GM12878 (cell line): ENCODE results near the gene ITGAL. TPM values are rescaled to one million over a fixed set of nuclear protein-coding genes. Genes with fewer than 3 reads are reported as not detected.

Experiments used
- ATAC-seq: fragments of 200-7000 bp; cut with Tn5 transposase; 3 replicates; pipeline ENCODE4 v1.9.1; 2020; ENCODE audit warnings: mild to moderate bottlenecking, moderate library complexity
- BruUV-seq: library from RNA; stranded (reverse); fragments of 400-500 nt; replicated peaks from 2 replicates; lab custom pipeline; 2021; lab: Mats Ljungman, UMichigan
- CTCF ChIA-PET: fragments of 300-600 bp; sonication (Branson Sonifier 250); formaldehyde crosslinking; extraction: SDS; loops from one replicate; lab custom pipeline; 2021; ENCODE audit warnings: inconsistent platforms; lab: Yijun Ruan, JAX
- POLR2A ChIA-PET: fragments of 350-600 bp; formaldehyde crosslinking; extraction: SDS; loops from one replicate; lab custom pipeline; 2021; ENCODE audit warnings: inconsistent platforms; lab: Charles Lee
- RAD21 ChIA-PET: fragments of 300-600 bp; sonication (Branson Sonifier 250); formaldehyde crosslinking; loops from one replicate; lab custom pipeline; 2023; ENCODE audit warnings: antibody characterized with exemption; ENCODE audit not compliant: unreplicated experiment; lab: Charles Lee
- SMC1A ChIA-PET: fragments of 300-600 bp; sonication (Branson Sonifier 250); formaldehyde crosslinking; loops from one replicate; lab custom pipeline; 2023; ENCODE audit not compliant: unreplicated experiment, uncharacterized antibody; lab: Charles Lee
- DNase-seq: peaks from one replicate; pipeline ENCODE4 v3.0.0-alpha.2; 2011; ENCODE audit warnings: low read depth, low spot score
- FAIRE-seq: peaks from 3 replicates; lab custom pipeline; 2011; peaks lifted over from hg19 to GRCh38; lab: Jason Lieb, UNC
- H2AFZ ChIP-seq: 2 replicates; pipeline ENCODE4 v1.6.0; 2011; ENCODE audit warnings: low read depth, low read length, control low read depth; ENCODE audit not compliant: control insufficient read depth
- H3K27ac ChIP-seq: 2 replicates; pipeline ENCODE4 v1.5.1; 2011; ENCODE audit warnings: control low read depth; ENCODE audit not compliant: control insufficient read depth, insufficient read depth
- H3K27me3 ChIP-seq, 2 experiments: replicated peaks in 1 of 2; 2 replicates each; pipeline versions ENCODE4 v1.6.0 to v1.6.1; 2011; ENCODE audit warnings: low read length in 1 of 2; ENCODE audit not compliant: control insufficient read depth in 2 of 2, insufficient read depth in 2 of 2
- H3K36me3 ChIP-seq, 2 experiments: 2 replicates each; pipeline ENCODE4 v1.5.1; 2011; ENCODE audit warnings: low read length in 1 of 2; ENCODE audit not compliant: control insufficient read depth in 2 of 2, insufficient read depth in 2 of 2
- H3K4me1 ChIP-seq: 2 replicates; pipeline ENCODE4 v1.6.1; 2011; ENCODE audit warnings: mild to moderate bottlenecking, low read length, moderate library complexity, mixed read lengths; ENCODE audit not compliant: control insufficient read depth, insufficient read depth
- H3K4me2 ChIP-seq: 2 replicates; pipeline ENCODE4 v1.6.0; 2011; ENCODE audit warnings: control low read depth; ENCODE audit not compliant: control insufficient read depth, insufficient read depth
- H3K4me3 ChIP-seq: fragments of 200-600 bp; sonication (generic); 2 replicates; pipeline ENCODE4 v1.5.1; 2016
- H3K79me2 ChIP-seq: 2 replicates; pipeline ENCODE4 v1.6.0; 2011; ENCODE audit warnings: low read length; ENCODE audit not compliant: control insufficient read depth, insufficient read depth
- H3K9ac ChIP-seq: 2 replicates; pipeline ENCODE4 v1.8.0; 2011; ENCODE audit warnings: low read length, control low read depth, mixed read lengths; ENCODE audit not compliant: control insufficient read depth, insufficient read depth
- H3K9me3 ChIP-seq: replicated peaks from 3 replicates; pipeline ENCODE4 v1.5.1; 2011; ENCODE audit warnings: mild to moderate bottlenecking, low read length; ENCODE audit not compliant: control insufficient read depth, insufficient read depth
- H4K20me1 ChIP-seq: 2 replicates; pipeline ENCODE4 v1.6.0; 2011; ENCODE audit not compliant: control insufficient read depth, insufficient read depth
- CHD2 ChIP-seq: IDR thresholded peaks from 2 replicates; pipeline ENCODE4 v1.6.1; 2011; ENCODE audit warnings: low read depth, low read length, improper control_type of control experiment, borderline replicate concordance
- CREB1 ChIP-seq: IDR thresholded peaks from 2 replicates; pipeline ENCODE4 v1.6.1; 2012; ENCODE audit warnings: low read depth, mild to moderate bottlenecking, inconsistent platforms
- GATAD2B ChIP-seq: fragments of 450-650 bp; conservative IDR thresholded peaks from 2 replicates; pipeline ENCODE4 v1.6.1; 2017; ENCODE audit warnings: low read depth, mild to moderate bottlenecking, moderate library complexity
- HDGF ChIP-seq: fragments of 450-650 bp; IDR thresholded peaks from 2 replicates; pipeline ENCODE4 v1.6.1; 2016; ENCODE audit warnings: antibody characterized with exemption
- KAT2A ChIP-seq: conservative IDR thresholded peaks from 2 replicates; pipeline ENCODE4 v1.6.1; 2011; ENCODE audit warnings: low read depth, low read length; ENCODE audit not compliant: control insufficient read depth
- PML ChIP-seq: IDR thresholded peaks from 2 replicates; pipeline ENCODE4 v1.6.1; 2012; ENCODE audit warnings: low read length, inconsistent platforms
- POU2F2 ChIP-seq: IDR thresholded peaks from 3 replicates; pipeline ENCODE4 v1.6.1; 2011; ENCODE audit warnings: low read depth, mild to moderate bottlenecking, low read length, borderline replicate concordance
- SMC3 ChIP-seq: IDR thresholded peaks from 2 replicates; pipeline ENCODE4 v1.6.1; 2011; ENCODE audit warnings: low read length, improper control_type of control experiment, borderline replicate concordance
- TARDBP ChIP-seq: IDR thresholded peaks from 2 replicates; pipeline ENCODE4 v1.6.1; 2016; ENCODE audit warnings: borderline replicate concordance
- ZNF274 ChIP-seq: IDR thresholded peaks from one replicate; pipeline ENCODE4 v1.8.0; 2011; ENCODE audit not compliant: insufficient read length, insufficient read depth
- WGBS: methylation state at CpG from one replicate; pipeline ENCODE4 v1.1.6; 2016; ENCODE audit warnings: low lambda C conversion rate; ENCODE audit not compliant: insufficient replicate concordance, insufficient coverage; ENCODE audit errors: missing lambda C conversion rate; 5-methylcytosine and 5-hydroxymethylcytosine counted together
- in situ Hi-C: fragments of 300-500 bp; cut with MboI; formaldehyde crosslinking; loops from 9 replicates; pipeline ENCODE4 v1.14.3; 2018; ENCODE audit warnings: mixed read lengths
- intact Hi-C: fragments of 100-400 bp; cut with micrococcal nuclease; formaldehyde crosslinking; loops from one replicate; pipeline ENCODE4 v1.14.2; 2022; ENCODE audit not compliant: unreplicated experiment
- polyA plus RNA-seq, 11 experiments: library from polyadenylated mRNA; depleted of rRNA in 4 of 11; unstranded in 6 of 11; stranded (reverse) in 5 of 11; fragments of >200 nt; fragmentation: Nextera tagmentation in 4 of 11; fragmentation: Illumina TruSeq in 1 of 11; extraction: Ambion mirVana in 4 of 11; extraction: Trizol in 1 of 11; gene quantifications; 1 replicate in 1 of 11; 2 replicates in 10 of 11; pipeline versions ENCODE4 v1.2.1 to v1.2.3, GENCODE V29; 2011 to 2016; ENCODE audit warnings: inconsistent platforms in 2 of 11, missing spikeins in 2 of 11, low read depth in 1 of 11
- total RNA-seq, 4 experiments: library from RNA; depleted of rRNA in 3 of 4; stranded (reverse); fragments of >200 nt in 3 of 4; fragmentation: Illumina TruSeq in 1 of 4; extraction: Trizol in 1 of 4; gene quantifications; 2 replicates each; pipeline versions ENCODE4 v1.2.1 to v1.2.3, GENCODE V29; 2013 to 2021

The ITGAL gene
- total and polyA plus RNA-seq, 10 of the 15 experiments (the other 5 are each of a cell fraction or from before 2014, with no cell fraction given) = 10.7 to 170 (median 96.9) TPM

DNA sequence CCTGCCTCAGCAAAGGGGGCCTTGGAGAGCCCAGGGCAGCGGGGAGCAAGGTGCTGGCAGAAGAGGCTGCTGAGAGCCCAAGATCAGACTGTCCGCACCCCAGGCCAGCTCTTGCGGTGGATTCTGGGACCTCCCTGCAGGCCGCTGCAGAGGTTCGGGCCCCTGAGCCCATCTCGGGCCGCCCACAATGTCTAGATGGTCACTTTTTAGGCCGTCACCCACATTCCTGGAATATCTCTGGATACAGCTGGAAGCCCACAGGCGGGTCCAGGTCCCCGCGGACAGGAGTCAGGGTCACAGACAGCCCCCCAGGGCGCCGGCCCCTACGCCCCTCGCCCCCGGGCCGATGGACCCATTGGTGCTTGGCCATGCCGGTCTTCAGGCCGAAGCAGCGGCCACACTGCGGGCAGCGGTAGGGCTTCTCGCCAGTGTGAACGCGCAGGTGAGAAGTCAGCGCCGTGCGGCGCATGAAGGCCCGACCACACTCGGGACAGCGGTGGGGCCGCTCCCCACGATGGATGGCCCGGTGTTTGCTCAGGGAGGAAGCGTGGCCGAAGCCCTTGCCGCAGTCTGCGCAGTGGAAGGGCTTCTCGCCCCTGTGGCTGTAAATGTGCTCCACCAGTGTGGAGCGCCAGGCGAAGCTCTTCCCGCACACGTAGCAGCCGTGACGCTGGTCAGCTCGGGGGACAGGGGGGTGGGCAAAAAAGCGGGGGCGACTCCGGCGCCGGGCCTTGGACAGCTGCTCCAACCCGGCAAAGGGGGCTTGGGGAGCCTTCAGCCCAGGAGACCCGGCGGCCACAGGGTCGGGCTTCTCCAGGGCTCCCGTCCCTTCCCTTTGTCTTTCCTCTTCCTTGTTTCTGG lies 60.0 kb downstream of the ITGAL start:
- H3K27me3 ChIP-seq = no peaks in the 10 kb centered on the region
- no peaks in the 10 kb centered on the region for H3K9me3 ChIP-seq
- FAIRE-seq (no peak), ATAC-seq (no peak), DNase-seq (no peak)
- CTCF ChIA-PET = interaction anchor here (4.4 to 4.7 kb wide), 2 partner anchors 85 to 101 kb away, joined by 60 to 81 read pairs; partner anchors contain the start of genes DCTPP1 and SEPHS2
- intact Hi-C loops (no loop called here), in situ Hi-C loops (no loop called here)
- no peak overlapping the region for H3K27ac ChIP-seq
- no peaks in the 10 kb centered on the region for H4K20me1 ChIP-seq
- H2AFZ ChIP-seq = no peak overlapping the region
- TF ChIP-seq PML (no peak), TARDBP (no peak), ZNF274 (no peak), SMC3 (no peak), CREB1 (no peak), HDGF (no peak), KAT2A (no peak), POU2F2 (no peak), CHD2 (no peak), GATAD2B (no peak)
- H3K4me2 ChIP-seq = no peak overlapping the region
- no peak overlapping the region for H3K4me3 ChIP-seq
- BruUV-seq = no TSS peak
- peaks cover 27% of the 10 kb centered on the region for H3K79me2 ChIP-seq
- no peak overlapping the region for H3K9ac ChIP-seq
- SMC1A ChIA-PET = interaction anchor here (4.7 kb wide), 1 partner anchor 102 kb away, joined by 43 read pairs; the partner anchor contains the start of gene DCTPP1
- H3K36me3 ChIP-seq = peaks cover 2 to 3% of the 10 kb centered on the region in 2 experiments; a peak in 1 of 4 replicates
- 98% methylated on average over 54 of the region's 57 CpGs for WGBS
- POLR2A ChIA-PET = interaction anchor here (0.6 to 5.6 kb wide), 3 partner anchors 30 to 74 kb away, joined by 5 to 36 read pairs (median 7); partner anchors contain the start of gene ITGAL
- RAD21 ChIA-PET = interaction anchor here (3.7 kb wide), 1 partner anchor 83 kb away, joined by 44 read pairs; no protein-coding TSS in a partner anchor
- H3K4me1 ChIP-seq = peaks cover 13% of the 10 kb centered on the region
